ENCODE measurements around the gene KCNC4.

KCNC4 gene

GRCh38 chr1:110185181-110185580, 24.9 kb upstream of the KCNC4 start:
- no peak overlapping the region for H2BK15ac ChIP-seq (ENCODE audit: low read length)
- H2BK12ac ChIP-seq (ENCODE audit: low read length): peak overlapping the region; percentile 75
- no peak overlapping the region for H2BK5ac ChIP-seq (ENCODE audit: low read length)
- H2AK5ac ChIP-seq (ENCODE audit: low read depth, low read length): peak overlapping the region; percentile 15
- H4K91ac ChIP-seq (ENCODE audit: low read depth, low read length, poor library complexity): no peak overlapping the region
- H3K9ac ChIP-seq (ENCODE audit: low read depth, low read length, poor library complexity): no peak overlapping the region
- H3K36me3 ChIP-seq (replicated peaks in 1 of 2; ENCODE audit: control insufficient read depth in 2 of 2, insufficient read depth in 2 of 2, low read length in 2 of 2): no peaks in the 10 kb centered on the region
- peaks cover 0 to 63% (median 0%) of the 10 kb centered on the region in 3 experiments for H3K27me3 ChIP-seq (ENCODE audit: control insufficient read depth in 3 of 3, insufficient read depth in 3 of 3, low read depth in 1 of 3, low read length in 3 of 3)
- no peaks in the 10 kb centered on the region for H3K4me1 ChIP-seq (ENCODE audit: control insufficient read depth in 2 of 2, insufficient read depth in 1 of 2, low read depth in 1 of 2, low read length in 2 of 2)
- H3K18ac ChIP-seq (ENCODE audit: low read length): peak overlapping the region; percentile 24
- no peak overlapping the region for H3K23ac ChIP-seq (ENCODE audit: low read depth, low read length, poor library complexity)
- H3K27ac ChIP-seq (replicated peaks; ENCODE audit: low read length): no peak overlapping the region
- no peak overlapping the region for H3K14ac ChIP-seq (ENCODE audit: low read length)
- no peak overlapping the region for H4K8ac ChIP-seq (ENCODE audit: low read depth, low read length)
- no peak overlapping the region for H2BK120ac ChIP-seq (ENCODE audit: low read depth, low read length)
- WGBS, 2 donors (ENCODE audit: extremely low coverage in 2 of 2, insufficient read length in 2 of 2, insufficient replicate concordance in 1 of 2): no CpG with 5 or more reads among the region's 10 CpGs
- no peak overlapping the region for H2AFZ ChIP-seq (ENCODE audit: low read length)
- H3K4me2 ChIP-seq (ENCODE audit: insufficient read depth, low read length, poor library complexity, severe bottlenecking): no peak overlapping the region
- no peaks in the 10 kb centered on the region for H3K9me3 ChIP-seq (replicated peaks in 1 of 2; ENCODE audit: control insufficient read depth in 2 of 2, insufficient read depth in 1 of 2, low read depth in 1 of 2, low read length in 2 of 2)
- no peak for DNase-seq (ENCODE audit: low spot score)
- no peaks in the 10 kb centered on the region for H3K79me1 ChIP-seq (ENCODE audit: low read depth, low read length)
- no peak overlapping the region for H3K4me3 ChIP-seq (ENCODE audit: low read length in 2 of 2)
- no peak overlapping the region for H3K4ac ChIP-seq (ENCODE audit: low read length)

GRCh38 chr1:110186558-110186957, 23.6 kb upstream of the KCNC4 start:
- Histone ChIP-seq H4K91ac (ENCODE audit: low read depth, low read length, poor library complexity) (no peak overlapping the region), H2BK15ac (ENCODE audit: low read length) (no peak overlapping the region), H3K14ac (ENCODE audit: low read length) (no peak overlapping the region), H3K27me3 (ENCODE audit: control insufficient read depth in 3 of 3, insufficient read depth in 3 of 3, low read depth in 1 of 3, low read length in 3 of 3) (peaks cover 0 to 67% (median 0%) of the 10 kb centered on the region in 3 experiments), H3K36me3 (replicated peaks in 1 of 2; ENCODE audit: control insufficient read depth in 2 of 2, insufficient read depth in 2 of 2, low read length in 2 of 2) (no peaks in the 10 kb centered on the region), H3K4me1 (ENCODE audit: control insufficient read depth in 2 of 2, insufficient read depth in 1 of 2, low read depth in 1 of 2, low read length in 2 of 2) (no peaks in the 10 kb centered on the region), H2BK12ac (ENCODE audit: low read length) (no peak overlapping the region), H3K9ac (ENCODE audit: low read depth, low read length, poor library complexity) (no peak overlapping the region), H3K9me3 (replicated peaks in 1 of 2; ENCODE audit: control insufficient read depth in 2 of 2, insufficient read depth in 1 of 2, low read depth in 1 of 2, low read length in 2 of 2) (no peaks in the 10 kb centered on the region), H2AK5ac (ENCODE audit: low read depth, low read length) (no peak overlapping the region), H3K4me3 (ENCODE audit: low read length in 2 of 2) (no peak overlapping the region), H3K4me2 (ENCODE audit: insufficient read depth, low read length, poor library complexity, severe bottlenecking) (no peak overlapping the region), H3K18ac (ENCODE audit: low read length) (no peak overlapping the region), H2BK5ac (ENCODE audit: low read length) (no peak overlapping the region), H2BK120ac (ENCODE audit: low read depth, low read length) (no peak overlapping the region), H3K27ac (replicated peaks; ENCODE audit: low read length) (no peak overlapping the region), H4K8ac (ENCODE audit: low read depth, low read length) (no peak overlapping the region), H3K79me1 (ENCODE audit: low read depth, low read length) (no peaks in the 10 kb centered on the region), H3K4ac (ENCODE audit: low read length) (no peak overlapping the region), H2AFZ (ENCODE audit: low read length) (no peak overlapping the region), H3K23ac (ENCODE audit: low read depth, low read length, poor library complexity) (no peak overlapping the region)
- WGBS, 2 donors (ENCODE audit: extremely low coverage in 2 of 2, insufficient read length in 2 of 2, insufficient replicate concordance in 1 of 2): no CpG with 5 or more reads among the region's 5 CpGs
- DNase-seq (ENCODE audit: low spot score): no peak

DNA sequence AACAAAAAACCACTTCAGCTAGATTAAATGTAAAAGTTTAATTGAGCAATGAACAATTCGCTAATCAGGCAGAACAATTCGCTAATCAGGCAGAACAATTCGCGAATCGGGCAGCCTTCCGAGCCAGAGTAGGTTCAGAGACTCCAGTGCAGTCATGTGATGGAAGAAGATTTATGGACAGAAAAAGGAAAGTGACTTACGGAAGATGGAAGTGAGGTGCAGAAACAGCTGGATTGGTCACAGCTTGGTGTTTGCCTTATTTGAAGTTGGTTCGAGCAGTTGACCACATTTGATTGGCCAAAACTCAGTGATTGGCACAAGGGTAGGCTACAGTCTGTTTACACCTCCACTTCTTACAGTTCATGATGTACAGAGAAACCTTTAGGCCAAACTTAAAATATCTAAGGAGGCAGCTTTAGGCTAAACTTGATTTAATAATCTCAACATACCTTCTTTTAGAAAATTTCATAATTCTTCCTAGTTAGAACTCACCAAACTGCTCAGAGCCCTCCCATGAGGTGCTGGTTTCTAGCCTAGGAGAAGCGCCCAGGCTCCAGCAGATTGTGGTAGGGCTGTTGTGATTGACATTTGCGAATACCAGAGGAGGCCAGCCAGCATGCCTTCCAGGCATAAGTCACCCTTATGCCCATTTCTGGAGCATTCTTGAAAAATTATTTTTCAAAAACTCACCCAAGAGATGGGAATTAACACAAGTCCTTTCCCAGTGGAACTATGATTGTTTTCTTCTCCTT, 22.8 kb upstream of the KCNC4 start:
- Histone ChIP-seq H3K36me3 (replicated peaks in 1 of 2; ENCODE audit: control insufficient read depth in 2 of 2, insufficient read depth in 2 of 2, low read length in 2 of 2) (no peaks in the 10 kb centered on the region), H3K79me1 (ENCODE audit: low read depth, low read length) (no peaks in the 10 kb centered on the region), H2AK5ac (ENCODE audit: low read depth, low read length) (no peak overlapping the region), H3K4ac (ENCODE audit: low read length) (no peak overlapping the region), H2BK120ac (ENCODE audit: low read depth, low read length) (no peak overlapping the region), H3K18ac (ENCODE audit: low read length) (no peak overlapping the region), H2BK5ac (ENCODE audit: low read length) (no peak overlapping the region), H3K9ac (ENCODE audit: low read depth, low read length, poor library complexity) (no peak overlapping the region), H2BK15ac (ENCODE audit: low read length) (no peak overlapping the region), H3K27me3 (ENCODE audit: control insufficient read depth in 3 of 3, insufficient read depth in 3 of 3, low read depth in 1 of 3, low read length in 3 of 3) (peaks cover 0 to 66% (median 0%) of the 10 kb centered on the region in 3 experiments), H3K4me2 (ENCODE audit: insufficient read depth, low read length, poor library complexity, severe bottlenecking) (no peak overlapping the region), H2BK12ac (ENCODE audit: low read length) (no peak overlapping the region), H3K4me3 (ENCODE audit: low read length in 2 of 2) (no peak overlapping the region), H4K8ac (ENCODE audit: low read depth, low read length) (no peak overlapping the region), H4K91ac (ENCODE audit: low read depth, low read length, poor library complexity) (no peak overlapping the region), H3K4me1 (ENCODE audit: control insufficient read depth in 2 of 2, insufficient read depth in 1 of 2, low read depth in 1 of 2, low read length in 2 of 2) (no peaks in the 10 kb centered on the region), H3K27ac (replicated peaks; ENCODE audit: low read length) (no peak overlapping the region), H2AFZ (ENCODE audit: low read length) (no peak overlapping the region), H3K23ac (ENCODE audit: low read depth, low read length, poor library complexity) (no peak overlapping the region), H3K14ac (ENCODE audit: low read length) (no peak overlapping the region), H3K9me3 (replicated peaks in 1 of 2; ENCODE audit: control insufficient read depth in 2 of 2, insufficient read depth in 1 of 2, low read depth in 1 of 2, low read length in 2 of 2) (no peaks in the 10 kb centered on the region)
- DNase-seq (ENCODE audit: low spot score): no peak
- WGBS, 2 donors (ENCODE audit: extremely low coverage in 2 of 2, insufficient read length in 2 of 2, insufficient replicate concordance in 1 of 2): no CpG with 5 or more reads among the region's 10 CpGs

DNA sequence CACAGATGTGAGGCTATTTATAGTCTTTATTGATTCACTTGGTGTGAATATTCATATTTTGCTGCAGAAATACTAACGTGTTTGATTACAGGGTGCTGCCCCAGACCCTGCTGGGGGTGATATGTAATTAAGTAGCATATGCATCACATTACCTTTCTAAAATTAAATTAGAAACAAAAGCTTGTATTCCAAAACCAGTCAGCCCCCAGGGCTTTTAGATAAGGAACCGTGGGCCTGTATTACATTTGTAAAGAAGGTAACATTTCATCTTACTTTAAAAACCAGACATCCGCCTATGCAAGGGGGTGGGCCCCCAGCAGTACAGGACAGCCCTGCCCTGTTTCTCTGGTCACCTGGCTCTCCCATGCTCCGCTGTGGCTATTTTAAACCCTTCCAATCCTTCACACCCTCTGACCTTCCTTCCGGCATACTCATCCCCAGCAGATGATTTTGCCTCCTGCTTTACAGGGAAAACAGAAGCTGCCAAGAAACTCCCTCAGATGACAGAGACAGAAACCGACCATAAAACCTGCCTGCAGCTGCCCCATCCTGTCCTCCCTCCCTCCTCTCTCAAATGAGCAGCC, 22.0 kb upstream of the KCNC4 start:
- Histone ChIP-seq H2BK15ac (ENCODE audit: low read length) (no peak overlapping the region), H2BK120ac (ENCODE audit: low read depth, low read length) (no peak overlapping the region), H3K14ac (ENCODE audit: low read length) (no peak overlapping the region), H3K79me1 (ENCODE audit: low read depth, low read length) (no peaks in the 10 kb centered on the region), H4K8ac (ENCODE audit: low read depth, low read length) (no peak overlapping the region), H3K9me3 (replicated peaks in 1 of 2; ENCODE audit: control insufficient read depth in 2 of 2, insufficient read depth in 1 of 2, low read depth in 1 of 2, low read length in 2 of 2) (no peaks in the 10 kb centered on the region), H3K4me1 (ENCODE audit: control insufficient read depth in 2 of 2, insufficient read depth in 1 of 2, low read depth in 1 of 2, low read length in 2 of 2) (no peaks in the 10 kb centered on the region), H2BK5ac (ENCODE audit: low read length) (no peak overlapping the region), H3K27me3 (ENCODE audit: control insufficient read depth in 3 of 3, insufficient read depth in 3 of 3, low read depth in 1 of 3, low read length in 3 of 3) (peaks cover 0 to 70% (median 0%) of the 10 kb centered on the region in 3 experiments), H3K9ac (ENCODE audit: low read depth, low read length, poor library complexity) (no peak overlapping the region), H4K91ac (ENCODE audit: low read depth, low read length, poor library complexity) (no peak overlapping the region), H3K4me3 (ENCODE audit: low read length in 2 of 2) (no peak overlapping the region), H2BK12ac (ENCODE audit: low read length) (no peak overlapping the region), H3K27ac (replicated peaks; ENCODE audit: low read length) (no peak overlapping the region), H3K36me3 (replicated peaks in 1 of 2; ENCODE audit: control insufficient read depth in 2 of 2, insufficient read depth in 2 of 2, low read length in 2 of 2) (no peaks in the 10 kb centered on the region), H3K4me2 (ENCODE audit: insufficient read depth, low read length, poor library complexity, severe bottlenecking) (no peak overlapping the region), H3K23ac (ENCODE audit: low read depth, low read length, poor library complexity) (no peak overlapping the region), H2AFZ (ENCODE audit: low read length) (no peak overlapping the region), H3K4ac (ENCODE audit: low read length) (no peak overlapping the region), H2AK5ac (ENCODE audit: low read depth, low read length) (no peak overlapping the region), H3K18ac (ENCODE audit: low read length) (no peak overlapping the region)
- no CpG with 5 or more reads among the region's 6 CpGs for WGBS, 2 donors (ENCODE audit: extremely low coverage in 2 of 2, insufficient read length in 2 of 2, insufficient replicate concordance in 1 of 2)
- DNase-seq (ENCODE audit: low spot score): no peak

All from neuronal stem cell (in vitro differentiated cells).